H9 (cell line): ENCODE results near the gene ARL8A. TPM values are rescaled to one million over a fixed set of nuclear protein-coding genes. Genes with fewer than 3 reads are reported as not detected.

Source experiments
- DNase-seq: peaks from one replicate; pipeline ENCODE4 v3.0.0-alpha.2; 2017
- H2AFZ ChIP-seq: one replicate; pipeline ENCODE4 v1.6.1; 2013; ENCODE audit warnings: mild to moderate bottlenecking, low read length, control low read depth, moderate library complexity
- H2AK5ac ChIP-seq: 2 replicates; pipeline ENCODE4 v1.6.1; 2013; ENCODE audit warnings: low read length, control low read depth, mixed read lengths; ENCODE audit not compliant: insufficient read length
- H2BK120ac ChIP-seq: one replicate; pipeline ENCODE4 v1.6.1; 2013; ENCODE audit warnings: low read depth, mild to moderate bottlenecking, low read length, control low read depth, inconsistent platforms; ENCODE audit not compliant: poor library complexity, severe bottlenecking
- H2BK12ac ChIP-seq: 2 replicates; pipeline ENCODE4 v1.6.1; 2013; ENCODE audit warnings: low read length, control low read depth, mixed read lengths, low read depth; ENCODE audit not compliant: insufficient read length
- H2BK15ac ChIP-seq: 2 replicates; pipeline ENCODE4 v1.6.1; 2013; ENCODE audit warnings: low read depth, low read length, control low read depth
- H2BK20ac ChIP-seq: one replicate; pipeline ENCODE4 v1.6.1; 2013; ENCODE audit warnings: low read depth, mild to moderate bottlenecking, low read length, control low read depth, inconsistent platforms; ENCODE audit not compliant: poor library complexity, severe bottlenecking
- H2BK5ac ChIP-seq: 2 replicates; pipeline ENCODE4 v1.6.1; 2013; ENCODE audit warnings: low read length, control low read depth, mixed read lengths; ENCODE audit not compliant: insufficient read length
- H3K14ac ChIP-seq: 2 replicates; pipeline ENCODE4 v1.6.1; 2013; ENCODE audit warnings: low read length, control low read depth; ENCODE audit not compliant: insufficient read depth
- H3K18ac ChIP-seq: 2 replicates; pipeline ENCODE4 v1.6.1; 2013; ENCODE audit warnings: low read depth, mild to moderate bottlenecking, mixed read lengths, low read length, control low read depth; ENCODE audit not compliant: insufficient read length
- H3K23ac ChIP-seq: 2 replicates; pipeline ENCODE4 v1.6.1; 2013; ENCODE audit warnings: low read length, control low read depth, mixed read lengths, low read depth; ENCODE audit not compliant: insufficient read length
- H3K23me2 ChIP-seq: 2 replicates; pipeline ENCODE4 v1.6.1; 2013; ENCODE audit warnings: low read depth, mild to moderate bottlenecking, mixed read lengths, low read length, control low read depth; ENCODE audit not compliant: insufficient read length, poor library complexity, severe bottlenecking
- H3K27ac ChIP-seq: 2 replicates; pipeline ENCODE4 v1.5.1; 2013; ENCODE audit warnings: low read length, control low read depth, mixed read lengths, low read depth; ENCODE audit not compliant: insufficient read length
- H3K27me3 ChIP-seq: 2 replicates; pipeline ENCODE4 v1.6.1; 2013; ENCODE audit warnings: low read length, control low read depth, inconsistent platforms; ENCODE audit not compliant: insufficient read depth
- H3K4ac ChIP-seq: 2 replicates; pipeline ENCODE4 v1.6.1; 2013; ENCODE audit warnings: low read depth, mild to moderate bottlenecking, control low read depth, inconsistent platforms, low read length, moderate library complexity
- H3K4me1 ChIP-seq: 2 replicates; pipeline ENCODE4 v1.6.1; 2013; ENCODE audit warnings: low read length, control low read depth, inconsistent platforms; ENCODE audit not compliant: insufficient read depth
- H3K4me2 ChIP-seq: 2 replicates; pipeline ENCODE4 v1.6.1; 2013; ENCODE audit warnings: low read length, control low read depth, mixed read lengths; ENCODE audit not compliant: insufficient read length, insufficient read depth
- H3K56ac ChIP-seq: 2 replicates; pipeline ENCODE4 v1.6.1; 2013; ENCODE audit warnings: low read depth, mild to moderate bottlenecking, mixed read lengths, low read length, control low read depth; ENCODE audit not compliant: insufficient read length
- H3K79me1 ChIP-seq: 2 replicates; pipeline ENCODE4 v1.6.1; 2013; ENCODE audit warnings: low read depth, mild to moderate bottlenecking, moderate library complexity, low read length, control low read depth, inconsistent platforms; ENCODE audit not compliant: insufficient read depth, poor library complexity, severe bottlenecking
- H3K79me2 ChIP-seq: 2 replicates; pipeline ENCODE4 v1.6.1; 2013; ENCODE audit warnings: low read length, control low read depth, inconsistent platforms; ENCODE audit not compliant: insufficient read depth
- H3K9ac ChIP-seq: 2 replicates; pipeline ENCODE4 v1.6.1; 2013; ENCODE audit warnings: low read length, control low read depth, mixed read lengths; ENCODE audit not compliant: insufficient read length; ENCODE audit errors: extremely low read depth
- H3K9me3 ChIP-seq: one replicate; pipeline ENCODE4 v1.6.1; 2013; ENCODE audit warnings: low read depth, low read length, inconsistent platforms; ENCODE audit not compliant: control insufficient read depth
- H3T11ph ChIP-seq: one replicate; pipeline ENCODE4 v1.6.1; 2013; ENCODE audit warnings: mild to moderate bottlenecking, low read length, control low read depth, inconsistent platforms
- H4K20me1 ChIP-seq: one replicate; pipeline ENCODE4 v1.6.1; 2013; ENCODE audit not compliant: control insufficient read depth, insufficient read length, insufficient read depth
- H4K5ac ChIP-seq: 2 replicates; pipeline ENCODE4 v1.6.1; 2013; ENCODE audit warnings: low read depth, mild to moderate bottlenecking, mixed read lengths, low read length, control low read depth; ENCODE audit not compliant: insufficient read length
- H4K8ac ChIP-seq: replicated peaks from 2 replicates; pipeline ENCODE4 v1.6.1; 2013; ENCODE audit warnings: low read length, control low read depth, mixed read lengths, low read depth; ENCODE audit not compliant: insufficient read length
- H4K91ac ChIP-seq: 2 replicates; pipeline ENCODE4 v1.6.1; 2013; ENCODE audit warnings: low read depth, mild to moderate bottlenecking, moderate library complexity, mixed read lengths, low read length, control low read depth; ENCODE audit not compliant: insufficient read length
- H3K27ac Mint-ChIP-seq, 3 experiments: 2 replicates in 2 of 3; 3 replicates in 1 of 3; pipeline ENCODE4 v1.8.0; 2020 to 2021; ENCODE audit warnings: mixed read lengths in 3 of 3, mild to moderate bottlenecking in 1 of 3, moderate library complexity in 1 of 3
- H3K27me3 Mint-ChIP-seq: 2 replicates; pipeline ENCODE4 v1.8.0; 2021; ENCODE audit warnings: low read depth, mild to moderate bottlenecking, moderate library complexity, mixed read lengths
- H3K36me3 Mint-ChIP-seq, 3 experiments: 2 replicates in 2 of 3; 3 replicates in 1 of 3; pipeline ENCODE4 v1.8.0; 2020 to 2021; ENCODE audit warnings: low read depth in 3 of 3, mixed read lengths in 3 of 3; ENCODE audit not compliant: insufficient read depth in 1 of 3
- H3K4me1 Mint-ChIP-seq, 2 experiments: 2 replicates each; pipeline ENCODE4 v1.8.0; 2020; ENCODE audit warnings: mixed read lengths in 2 of 2
- H3K4me3 Mint-ChIP-seq, 2 experiments: 2 replicates in 1 of 2; 3 replicates in 1 of 2; pipeline ENCODE4 v1.8.0; 2020 to 2021; ENCODE audit warnings: mild to moderate bottlenecking in 2 of 2, mixed read lengths in 2 of 2, moderate library complexity in 1 of 2
- H3K9me3 Mint-ChIP-seq, 2 experiments: 2 replicates in 1 of 2; 3 replicates in 1 of 2; pipeline ENCODE4 v1.8.0; 2020; ENCODE audit warnings: mild to moderate bottlenecking in 2 of 2, mixed read lengths in 2 of 2, moderate library complexity in 1 of 2
- CTCF ChIP-seq: fragments of 200-600 bp; sonication (generic); conservative IDR thresholded peaks from 3 replicates; pipeline ENCODE4 v1.8.0; 2021; ENCODE audit warnings: antibody characterized with exemption, mild to moderate bottlenecking
- WGBS: extraction: QIAGEN DNeasy Blood & Tissue Kit; methylation state at CpG from one replicate; pipeline ENCODE4 v1.1.7; 2013; ENCODE audit warnings: missing lambda C conversion rate, low lambda C conversion rate, mixed read lengths; ENCODE audit not compliant: insufficient read length; ENCODE audit errors: extremely low coverage; 5-methylcytosine and 5-hydroxymethylcytosine counted together
- total RNA-seq: library from RNA; stranded (reverse); gene quantifications from 2 replicates; pipeline ENCODE4 v1.2.1, GENCODE V29; 2021

ARL8A gene
- total RNA-seq, 1 experiment from 2014 or later: 67.2 TPM

- TF ChIP-seq CTCF: no peak
- no peak overlapping the region for H2BK20ac ChIP-seq
- H3K4me1 ChIP-seq: no peaks in the 10 kb centered on the region
- H3K27ac Mint-ChIP-seq: peak overlapping the region in 2 of 3 experiments; percentile 60 to 78; a peak in 3 of 7 replicates
- no peak overlapping the region for H3K23ac ChIP-seq
- H3K23me2 ChIP-seq: no peaks in the 10 kb centered on the region
- no peak overlapping the region for H2BK120ac ChIP-seq
- H3K27me3 ChIP-seq: no peaks in the 10 kb centered on the region
- no peak overlapping the region for H3K18ac ChIP-seq
- H2BK12ac ChIP-seq: no peak overlapping the region
- H4K20me1 ChIP-seq: no peaks in the 10 kb centered on the region
- H3K9me3 ChIP-seq: no peaks in the 10 kb centered on the region
- no peak overlapping the region for H2AK5ac ChIP-seq
- no peaks in the 10 kb centered on the region for H3K79me1 ChIP-seq
- no peaks in the 10 kb centered on the region for H3K9me3 Mint-ChIP-seq
- no peak overlapping the region for H3K4ac ChIP-seq
- no peak overlapping the region for H2BK15ac ChIP-seq
- peaks cover 12 to 36% (median 31%) of the 10 kb centered on the region in 3 experiments; a peak in 6 of 7 replicates for H3K36me3 Mint-ChIP-seq
- peaks cover 12 to 19% of the 10 kb centered on the region in 2 experiments for H3K4me1 Mint-ChIP-seq
- no peak overlapping the region for H3K4me3 Mint-ChIP-seq
- H3K27ac ChIP-seq: no peak overlapping the region
- WGBS: no CpG with 5 or more reads among the region's 8 CpGs
- H3T11ph ChIP-seq: no peak overlapping the region
- no peak for DNase-seq
- H3K9ac ChIP-seq: no peak overlapping the region
- no peak overlapping the region for H3K56ac ChIP-seq
- H3K27me3 Mint-ChIP-seq: no peaks in the 10 kb centered on the region
- no peak overlapping the region for H3K4me2 ChIP-seq
- no peak overlapping the region for H3K14ac ChIP-seq
- H4K91ac ChIP-seq: no peak overlapping the region
- no peaks in the 10 kb centered on the region for H3K79me2 ChIP-seq
- no peak overlapping the region for H4K8ac ChIP-seq
- no peak overlapping the region for H4K5ac ChIP-seq
- no peak overlapping the region for H2AFZ ChIP-seq
- H2BK5ac ChIP-seq: no peak overlapping the region
Observed at GRCh38 chr1:202133496-202133895, 11.0 kb downstream of the ARL8A start.
